ENCODE data around the gene ITSN2. TPM values are rescaled to one million over a fixed set of nuclear protein-coding genes. Genes with fewer than 3 reads are reported as not detected.

ITSN2 gene
- total RNA-seq, 1 experiment from 2014 or later, result 26.5 TPM

DNA sequence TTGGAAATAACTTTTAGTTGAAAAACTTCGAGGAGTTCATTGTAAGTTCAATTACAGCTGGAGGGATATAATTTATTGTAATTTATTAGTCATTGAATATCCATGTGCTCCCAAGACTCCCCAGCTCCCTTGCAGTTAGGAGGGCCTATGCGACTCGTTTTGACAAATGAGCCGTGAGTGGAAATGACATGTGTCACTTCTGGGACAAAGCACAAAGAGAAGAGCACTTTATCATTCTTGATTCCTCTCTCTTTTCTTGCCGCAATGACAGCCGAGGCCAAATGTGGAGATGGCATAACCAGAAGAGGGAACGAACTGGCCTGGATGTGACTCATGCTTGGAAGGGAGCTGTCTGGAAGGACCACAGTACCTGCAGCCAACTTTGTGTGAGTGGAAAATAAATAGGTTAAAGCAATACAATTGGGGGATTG is 44.2 kb upstream of the ITSN2 start (continued):
- TF ChIP-seq CTCF (IDR thresholded peaks at IDR 0.05 in 2 of 3, conservative IDR thresholded peaks at IDR 0.05 in 1 of 3; ENCODE audit: borderline replicate concordance in 1 of 3, insufficient read depth in 1 of 3, low read depth in 2 of 3, low read length in 2 of 3), result no peak
- no peak for TF ChIP-seq RAD21 (IDR thresholded peaks at IDR 0.05; ENCODE audit: low read depth)
- TF ChIP-seq CEBPB (IDR thresholded peaks at IDR 0.05; ENCODE audit: low read depth), result no peak

GRCh38 chr2:24403832-24404212 is 43.5 kb upstream of the ITSN2 start:
- no peaks in the 10 kb centered on the region for H3K79me2 ChIP-seq (ENCODE audit: insufficient read depth, low read length)
- no peaks in the 10 kb centered on the region for H4K20me1 ChIP-seq (ENCODE audit: insufficient read depth)
- no peaks in the 10 kb centered on the region for H3K4me1 ChIP-seq (ENCODE audit: control insufficient read depth in 1 of 2, insufficient read depth in 2 of 2, low read length in 2 of 2)
- no peak overlapping the region for H3K9ac ChIP-seq (ENCODE audit: low read length)
- H3K4me2 ChIP-seq (ENCODE audit: low read length), result no peak overlapping the region
- H3K9me2 ChIP-seq (ENCODE audit: insufficient read depth), result no peaks in the 10 kb centered on the region
- DNase-seq (ENCODE audit: low read depth, low spot score), result no peak
- RAD21 ChIA-PET (ENCODE audit: low non-redundant PET in 1 of 2, low total read pairs in 2 of 2, uncharacterized antibody in 2 of 2, unreplicated experiment in 2 of 2), result no interaction called here
- no peaks in the 10 kb centered on the region for H3K9me3 ChIP-seq (ENCODE audit: control insufficient read depth in 1 of 2, insufficient read depth in 1 of 2, low read depth in 1 of 2, low read length in 2 of 2)
- ATAC-seq, result no peak
- TF ChIP-seq TCF7L2 (IDR thresholded peaks at IDR 0.05; ENCODE audit: borderline replicate concordance, extremely low read depth, insufficient read depth, insufficient read length), result no peak
- intact Hi-C loops (cut with micrococcal nuclease), result no loop called here
- no peak overlapping the region for H3K27ac ChIP-seq (ENCODE audit: low read depth, low read length)
- POLR2A ChIA-PET, result no interaction called here
- no peak overlapping the region for H3K4me3 ChIP-seq (replicated peaks in 1 of 2; ENCODE audit: low read depth in 1 of 2, low read length in 2 of 2)
- no peaks in the 10 kb centered on the region for H3K36me3 ChIP-seq (ENCODE audit: control insufficient read depth in 1 of 2, insufficient read depth in 2 of 2, low read length in 2 of 2)
- CTCF ChIA-PET, result no interaction called here
- no peak overlapping the region for H2AFZ ChIP-seq (ENCODE audit: low read depth, low read length, poor library complexity, severe bottlenecking)
- no peaks in the 10 kb centered on the region for H3K27me3 ChIP-seq (ENCODE audit: insufficient read depth, low read length)
- BruUV-seq (replicated peaks), result no TSS peak

DNA sequence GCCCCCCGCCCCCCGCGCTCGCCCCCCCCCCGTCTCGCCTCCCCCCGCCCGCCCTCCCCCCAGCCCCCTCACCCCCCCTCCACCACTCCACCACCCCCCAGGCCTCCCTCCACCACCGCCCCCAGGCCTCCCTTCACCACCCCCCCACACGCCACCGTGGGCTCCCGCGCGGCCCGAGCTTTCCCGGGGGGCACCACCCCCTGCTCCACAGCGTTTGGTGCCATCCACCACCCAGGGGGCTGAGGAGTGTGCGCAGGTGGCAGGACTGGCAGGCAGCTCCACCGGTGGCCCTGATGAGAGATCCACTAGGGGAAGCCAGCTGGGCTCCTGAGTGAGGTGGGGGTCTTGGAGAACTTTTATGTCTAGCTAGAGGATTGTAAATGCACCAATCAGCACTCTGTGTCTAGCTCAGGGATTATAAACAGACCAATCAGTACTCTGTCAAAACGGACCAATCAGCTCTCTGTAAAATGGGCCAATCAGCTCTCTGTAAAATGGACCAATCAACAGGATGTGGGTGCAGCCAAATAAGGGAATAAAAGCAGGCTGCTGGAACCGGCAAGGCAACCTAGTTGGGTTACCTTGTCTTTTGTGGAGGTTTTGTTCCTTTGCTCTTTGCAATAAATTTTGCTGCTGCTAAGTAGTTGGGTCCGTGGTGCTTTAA is 43.0 kb upstream of the ITSN2 start:
- DNase-seq (ENCODE audit: low read depth, low spot score), result no peak
- no peak overlapping the region for H3K4me2 ChIP-seq (ENCODE audit: low read length)
- no peaks in the 10 kb centered on the region for H3K27me3 ChIP-seq (ENCODE audit: insufficient read depth, low read length)
- H3K4me3 ChIP-seq (replicated peaks in 1 of 2; ENCODE audit: low read depth in 1 of 2, low read length in 2 of 2), result no peak overlapping the region
- H3K9ac ChIP-seq (ENCODE audit: low read length), result no peak overlapping the region
- BruUV-seq (replicated peaks), result no TSS peak
- H3K9me2 ChIP-seq (ENCODE audit: insufficient read depth), result no peaks in the 10 kb centered on the region
- no peak overlapping the region for H2AFZ ChIP-seq (ENCODE audit: low read depth, low read length, poor library complexity, severe bottlenecking)
- POLR2A ChIA-PET, result no interaction called here
- RAD21 ChIA-PET (ENCODE audit: low non-redundant PET in 1 of 2, low total read pairs in 2 of 2, uncharacterized antibody in 2 of 2, unreplicated experiment in 2 of 2), result no interaction called here
- H3K79me2 ChIP-seq (ENCODE audit: insufficient read depth, low read length), result no peaks in the 10 kb centered on the region
- no peak overlapping the region for H3K27ac ChIP-seq (ENCODE audit: low read depth, low read length)
- H3K4me1 ChIP-seq (ENCODE audit: control insufficient read depth in 1 of 2, insufficient read depth in 2 of 2, low read length in 2 of 2), result no peaks in the 10 kb centered on the region
- no peaks in the 10 kb centered on the region for H3K36me3 ChIP-seq (ENCODE audit: control insufficient read depth in 1 of 2, insufficient read depth in 2 of 2, low read length in 2 of 2)
- no peaks in the 10 kb centered on the region for H4K20me1 ChIP-seq (ENCODE audit: insufficient read depth)
- intact Hi-C loops (cut with micrococcal nuclease), result no loop called here
- no peaks in the 10 kb centered on the region for H3K9me3 ChIP-seq (ENCODE audit: control insufficient read depth in 1 of 2, insufficient read depth in 1 of 2, low read depth in 1 of 2, low read length in 2 of 2)
- CTCF ChIA-PET, result no interaction called here
- ATAC-seq, result no peak
- TF ChIP-seq RAD21 (IDR thresholded peaks at IDR 0.05; ENCODE audit: low read depth) (no peak), REST (IDR thresholded peaks at IDR 0.05; ENCODE audit: low read depth) (no peak), JUND (IDR thresholded peaks at IDR 0.05) (no peak), POLR2A (IDR thresholded peaks at IDR 0.05; ENCODE audit: borderline replicate concordance, extremely low read depth, insufficient read depth, insufficient read length) (no peak), CEBPB (IDR thresholded peaks at IDR 0.05; ENCODE audit: low read depth) (no peak), CTCF (IDR thresholded peaks at IDR 0.05 in 2 of 3, conservative IDR thresholded peaks at IDR 0.05 in 1 of 3; ENCODE audit: borderline replicate concordance in 1 of 3, insufficient read depth in 1 of 3, low read depth in 2 of 3, low read length in 2 of 3) (no peak), SIN3A (IDR thresholded peaks at IDR 0.05; ENCODE audit: low read depth) (no peak), POLR2AphosphoS5 (IDR thresholded peaks at IDR 0.05; ENCODE audit: low read depth, low read length) (no peak)

Data from HCT116 (cell line).